CMK (cell line): ENCODE data around the gene LMAN2L.
A peak's percentile ranks its signal among the peaks of the same experiment; 100 is the strongest.

ENCODE experiments used
- DNase-seq: peaks from one replicate; pipeline ENCODE4 v3.0.0-alpha.2; 2010; ENCODE audit warnings: low read depth

The LMAN2L gene, protein sequence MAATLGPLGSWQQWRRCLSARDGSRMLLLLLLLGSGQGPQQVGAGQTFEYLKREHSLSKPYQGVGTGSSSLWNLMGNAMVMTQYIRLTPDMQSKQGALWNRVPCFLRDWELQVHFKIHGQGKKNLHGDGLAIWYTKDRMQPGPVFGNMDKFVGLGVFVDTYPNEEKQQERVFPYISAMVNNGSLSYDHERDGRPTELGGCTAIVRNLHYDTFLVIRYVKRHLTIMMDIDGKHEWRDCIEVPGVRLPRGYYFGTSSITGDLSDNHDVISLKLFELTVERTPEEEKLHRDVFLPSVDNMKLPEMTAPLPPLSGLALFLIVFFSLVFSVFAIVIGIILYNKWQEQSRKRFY

DNA sequence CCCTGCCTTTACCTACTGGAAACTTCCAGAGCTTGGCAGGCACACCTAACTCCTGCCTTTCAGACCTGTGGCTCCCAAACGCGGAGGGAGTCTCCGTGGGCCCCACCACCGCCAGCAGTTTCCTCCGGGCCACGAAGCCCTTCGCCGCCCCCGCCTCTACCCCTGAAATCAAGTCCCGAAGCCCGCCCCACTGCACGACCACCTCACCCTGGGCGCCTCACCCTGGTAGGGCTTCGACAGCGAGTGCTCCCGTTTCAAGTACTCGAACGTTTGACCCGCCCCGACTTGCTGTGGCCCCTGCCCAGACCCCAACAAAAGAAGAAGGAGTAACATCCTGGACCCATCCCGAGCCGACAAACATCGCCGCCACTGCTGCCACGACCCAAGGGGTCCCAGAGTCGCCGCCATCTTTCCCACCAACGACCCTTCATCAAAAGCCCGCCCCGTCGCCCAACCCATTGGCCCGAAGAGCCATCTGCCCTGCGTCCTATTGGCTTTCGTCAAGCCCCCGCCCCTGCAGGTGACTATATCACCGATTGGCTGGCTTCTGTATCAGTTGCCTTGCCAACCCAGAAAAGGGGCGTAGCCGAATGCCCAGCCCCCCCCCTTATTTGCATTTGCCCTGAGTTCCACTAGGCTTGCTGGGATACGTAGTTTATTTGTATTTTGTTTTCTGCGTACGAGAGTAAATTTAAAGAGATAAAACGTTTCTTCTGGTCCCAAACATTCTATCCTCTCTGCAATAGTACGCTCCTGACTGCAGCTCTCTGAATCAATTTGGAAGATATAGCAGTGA is at the start of gene LMAN2L:
LMAN2L (minus strand) TSS at position 432 of the 796 bp plus-strand sequence; CDS start at position 408, 24 bp downstream.
- DNase-seq, result peak; percentile 88

DNA sequence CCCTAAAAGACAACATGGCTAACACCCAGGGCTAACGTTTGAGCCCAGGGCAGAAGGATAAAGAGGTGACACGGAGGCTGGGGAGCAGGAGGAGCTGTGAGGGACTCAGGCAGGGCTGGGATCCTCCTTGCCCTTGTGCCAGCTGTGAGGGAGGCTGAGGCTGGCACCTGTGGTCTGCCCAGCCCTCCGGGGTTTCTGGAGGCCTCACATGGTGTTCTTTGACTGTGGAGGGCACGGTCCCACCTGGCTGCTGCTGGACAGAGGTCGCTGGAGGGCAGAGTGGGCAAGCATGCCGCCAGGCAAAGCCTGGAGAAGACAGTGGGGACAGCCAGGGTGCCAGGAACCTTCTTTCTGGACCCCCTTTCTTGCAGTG is 49.4 kb upstream of the LMAN2L start:
- DNase-seq, result no peak

DNA sequence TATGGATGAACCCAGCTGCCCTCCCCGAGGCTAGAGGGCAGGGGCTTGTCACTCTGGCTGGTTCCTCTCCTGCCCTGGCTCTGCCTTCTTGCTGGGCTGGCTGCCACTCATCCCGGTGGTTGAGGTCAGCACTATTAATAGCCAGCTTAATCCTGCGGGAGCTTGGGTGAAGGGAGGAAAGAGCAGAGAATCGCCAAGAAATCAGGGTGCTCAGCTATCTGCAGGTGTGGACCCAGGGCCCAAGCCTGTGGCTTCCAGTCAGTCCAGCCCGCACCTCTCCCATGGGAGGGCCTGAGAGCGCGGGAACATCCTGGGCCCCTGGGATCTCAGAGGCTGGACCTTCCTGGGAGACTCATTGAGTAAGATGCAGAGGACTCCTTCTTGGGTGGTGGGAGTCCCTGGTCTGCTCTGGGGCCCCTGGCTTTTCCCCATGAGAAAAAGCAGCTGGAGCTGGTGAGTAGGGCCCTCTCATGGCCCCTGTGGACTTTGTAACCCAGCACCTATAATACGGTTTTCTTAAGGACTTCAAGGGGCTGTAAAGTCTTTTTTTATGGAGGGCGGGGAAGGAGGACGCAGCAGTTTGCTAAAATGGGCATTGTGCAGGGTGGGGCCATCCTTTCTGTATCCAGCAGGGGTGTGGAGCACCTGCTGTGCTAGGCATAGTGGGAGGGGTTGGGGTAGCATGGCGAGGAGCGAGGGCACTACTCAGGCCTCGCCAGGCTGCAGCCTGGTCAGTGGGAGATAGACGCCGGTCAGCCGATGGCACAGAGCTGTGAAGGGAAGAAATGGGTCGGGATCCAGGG is 48.8 kb upstream of the LMAN2L start:
- DNase-seq, result no peak

DNA sequence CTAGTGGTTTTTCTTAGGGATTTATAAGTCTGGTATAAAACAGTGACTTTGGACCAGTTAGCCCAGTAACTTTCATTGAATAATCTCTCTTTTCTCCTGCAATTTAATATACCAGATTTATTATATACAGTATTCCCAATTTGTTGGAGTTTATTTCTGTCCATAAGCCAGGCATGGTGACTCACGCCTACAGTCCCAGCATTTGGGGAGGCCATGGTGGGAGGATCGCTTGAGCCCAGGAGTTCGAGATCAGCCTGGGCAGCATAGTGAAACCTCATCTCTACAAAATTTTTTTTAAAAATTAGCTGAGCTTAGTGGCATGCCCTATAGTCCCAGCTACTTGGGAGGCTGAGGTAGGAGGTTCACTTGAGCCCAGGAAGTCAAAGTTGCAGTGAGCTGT is 47.5 kb upstream of the LMAN2L start:
- no peak for DNase-seq

DNA sequence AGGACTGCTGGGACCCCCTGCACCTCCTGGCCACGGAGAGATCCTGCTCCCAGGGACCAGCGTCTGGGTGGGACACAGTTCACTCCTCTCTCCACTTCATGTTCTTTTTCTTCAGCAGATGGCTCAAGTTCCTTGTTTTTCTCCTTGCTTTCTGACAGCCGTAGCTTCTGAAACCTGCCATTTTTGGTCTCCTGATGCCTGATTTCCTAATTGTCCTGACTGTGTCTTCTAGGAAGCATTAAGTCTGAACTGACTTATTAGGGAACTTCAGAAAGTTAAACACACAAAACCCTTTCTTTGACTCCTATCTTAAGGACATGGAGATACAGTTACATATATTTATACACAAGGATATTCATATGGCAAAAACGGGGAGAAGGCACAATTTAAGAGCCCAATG is 43.5 kb upstream of the LMAN2L start:
- DNase-seq, result no peak

DNA sequence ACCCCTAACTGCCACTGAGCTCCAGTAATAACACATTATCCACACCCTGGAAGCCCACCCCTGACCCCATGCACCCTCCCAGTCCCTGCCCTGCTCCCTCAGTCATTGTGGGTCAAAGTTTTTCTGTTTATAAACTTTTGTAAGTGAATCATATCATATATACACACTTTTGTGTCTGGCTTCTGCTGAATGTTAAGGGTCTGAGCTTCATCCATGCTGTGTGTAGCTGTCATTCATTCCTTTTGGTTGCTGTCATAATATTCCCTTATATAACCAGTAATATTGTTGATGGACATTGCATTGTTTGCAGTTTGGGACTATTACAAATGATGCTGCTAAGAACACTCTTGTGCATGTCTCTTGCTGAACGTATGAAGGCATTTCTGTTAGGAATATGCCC is 35.3 kb upstream of the LMAN2L start:
- DNase-seq, result no peak

DNA sequence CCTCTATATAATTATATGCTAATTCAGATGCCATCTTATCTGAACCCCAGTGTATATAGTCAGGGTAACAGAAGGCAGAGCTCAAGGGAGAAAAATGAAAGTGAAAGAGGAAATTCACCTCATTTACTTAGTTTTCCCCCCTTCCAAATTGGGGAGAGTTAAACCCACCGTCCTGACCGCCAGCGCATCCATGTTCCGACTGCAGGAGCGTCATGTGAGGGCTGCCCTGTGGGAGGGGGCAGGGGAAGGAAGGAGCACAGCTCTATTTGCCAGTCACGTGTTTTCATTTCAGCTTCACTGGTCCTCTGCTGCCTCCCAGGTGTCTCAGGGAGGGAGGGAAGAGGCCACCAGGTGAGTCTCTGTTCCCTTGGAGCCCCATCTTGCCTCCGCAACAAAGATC is 34.1 kb upstream of the LMAN2L start:
- no peak for DNase-seq

DNA sequence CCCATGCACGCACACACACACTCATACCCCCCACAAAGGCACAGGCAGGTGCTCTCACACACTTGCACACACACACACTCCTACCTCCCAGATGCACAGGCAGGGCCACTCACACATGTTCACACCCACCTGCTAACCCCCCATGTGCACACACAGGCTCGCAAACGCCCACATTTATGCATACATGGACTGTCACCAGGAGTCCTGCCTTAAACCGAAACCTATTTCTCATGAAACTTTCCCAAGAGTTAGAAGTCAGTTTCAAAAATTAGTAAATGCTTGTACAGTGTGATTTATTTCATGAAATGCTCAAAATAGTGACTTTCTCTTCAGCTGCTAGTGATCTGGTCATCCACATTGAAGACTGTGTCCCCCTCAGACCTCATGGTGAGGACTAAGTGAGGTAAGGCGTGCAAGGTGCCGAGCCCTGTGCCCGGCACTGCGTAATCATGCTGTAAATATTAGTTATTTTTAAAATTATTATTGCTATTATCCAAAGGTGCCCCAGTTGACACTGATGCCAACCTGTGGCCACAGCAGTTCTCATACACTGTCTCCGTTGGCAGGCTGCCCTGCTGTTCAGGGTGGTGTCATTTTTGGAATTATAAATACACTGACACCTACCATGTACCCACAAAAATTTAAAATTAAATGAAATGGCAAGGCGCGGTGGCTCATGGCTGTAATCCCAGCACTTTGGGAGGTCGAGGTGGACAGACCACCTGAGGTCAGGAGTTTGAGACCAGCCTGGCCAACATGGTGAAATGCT is 33.2 kb upstream of the LMAN2L start:
- DNase-seq, result no peak

DNA sequence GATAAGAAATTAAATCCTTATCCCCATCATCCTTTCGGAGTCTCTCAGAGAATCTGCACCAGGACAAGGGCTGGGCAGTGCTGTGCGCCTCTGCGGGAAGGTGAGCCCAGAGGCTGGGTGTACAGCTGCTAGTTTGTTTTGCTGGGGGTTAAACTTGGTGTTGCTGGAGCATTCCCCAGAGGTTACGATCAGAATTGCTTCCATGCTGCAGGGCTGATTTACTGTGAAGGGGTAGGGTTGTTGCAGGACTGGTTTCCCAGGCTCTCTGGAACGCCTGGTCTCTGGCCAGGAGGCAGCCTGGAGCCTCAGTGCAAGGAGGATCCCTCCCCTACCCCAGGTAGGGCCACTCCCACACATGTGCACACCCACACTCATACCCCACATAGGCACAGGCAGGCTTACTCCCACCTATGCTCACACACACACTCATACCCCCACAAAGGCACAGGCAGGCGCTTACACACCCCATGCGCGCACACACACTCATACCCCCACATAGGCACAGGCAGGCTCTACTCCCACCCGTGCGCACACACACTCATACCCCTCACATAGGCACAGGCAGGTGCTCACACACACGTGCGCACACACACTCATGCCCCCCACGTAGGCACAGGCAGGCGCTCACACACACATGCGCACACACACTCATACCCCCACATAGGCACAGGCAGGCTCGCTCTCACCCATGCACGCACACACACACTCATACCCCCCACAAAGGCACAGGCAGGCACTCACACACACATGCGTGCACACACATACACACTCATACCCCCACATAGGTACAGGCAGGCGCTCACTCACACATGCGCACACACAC is 32.1 kb upstream of the LMAN2L start:
- no peak for DNase-seq

DNA sequence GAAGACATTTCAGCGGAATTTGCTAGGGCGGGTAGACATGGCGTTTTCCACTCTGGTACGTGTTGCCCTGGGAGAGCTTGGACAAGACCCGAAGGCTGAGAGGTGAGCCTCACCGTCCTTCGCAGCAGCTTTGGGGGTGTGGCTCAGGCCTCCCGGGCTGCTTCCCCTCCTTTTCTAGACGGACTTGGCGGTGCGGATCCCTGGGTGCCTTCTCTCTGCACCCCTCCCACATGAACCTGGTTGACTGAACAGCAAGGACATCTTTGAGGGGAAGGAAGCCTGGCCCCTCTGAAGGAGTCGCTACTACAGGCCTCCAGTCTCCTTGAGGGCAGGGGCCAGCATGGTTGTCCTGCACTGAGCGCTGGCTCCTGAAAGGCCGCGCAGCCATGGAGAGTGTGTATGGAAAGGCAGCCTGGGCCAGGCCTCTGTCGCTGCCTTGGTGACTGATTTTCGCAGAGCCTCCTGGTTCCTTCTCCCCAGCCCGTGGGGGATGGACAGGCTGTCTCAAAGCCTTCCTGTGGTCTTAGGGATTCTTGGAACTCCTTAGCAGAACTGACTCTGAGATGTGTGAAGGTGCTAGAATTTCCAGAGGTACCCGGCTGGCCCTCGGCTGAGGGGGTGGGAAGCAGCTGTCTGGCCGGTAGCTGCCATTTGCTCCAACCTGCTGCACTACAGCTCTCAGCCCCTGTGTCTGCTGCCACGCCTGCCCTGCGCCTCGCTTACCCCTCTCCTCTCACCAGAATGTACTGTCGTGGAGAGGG is 30.8 kb upstream of the LMAN2L start:
- no peak for DNase-seq

DNA sequence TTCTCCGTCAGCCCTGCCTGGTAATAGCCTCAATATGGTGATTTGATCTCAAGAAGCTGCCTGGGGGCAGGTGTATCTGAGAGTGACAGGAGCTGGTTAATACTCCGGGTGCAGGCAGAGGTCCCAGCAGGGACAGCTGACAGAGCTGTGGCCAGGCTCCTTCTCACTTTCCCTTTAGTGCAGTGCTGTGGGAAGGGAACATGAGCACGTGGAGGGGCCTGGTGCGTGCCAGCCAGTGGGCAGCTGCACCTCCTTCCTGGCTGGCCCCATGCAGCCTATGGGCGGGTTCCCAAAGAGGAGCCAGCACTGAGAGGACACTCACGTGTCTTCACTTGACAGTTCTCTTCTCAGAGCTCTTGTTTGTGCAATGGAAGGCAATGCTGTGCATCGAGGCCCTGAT is 29.9 kb upstream of the LMAN2L start:
- DNase-seq, result no peak

DNA sequence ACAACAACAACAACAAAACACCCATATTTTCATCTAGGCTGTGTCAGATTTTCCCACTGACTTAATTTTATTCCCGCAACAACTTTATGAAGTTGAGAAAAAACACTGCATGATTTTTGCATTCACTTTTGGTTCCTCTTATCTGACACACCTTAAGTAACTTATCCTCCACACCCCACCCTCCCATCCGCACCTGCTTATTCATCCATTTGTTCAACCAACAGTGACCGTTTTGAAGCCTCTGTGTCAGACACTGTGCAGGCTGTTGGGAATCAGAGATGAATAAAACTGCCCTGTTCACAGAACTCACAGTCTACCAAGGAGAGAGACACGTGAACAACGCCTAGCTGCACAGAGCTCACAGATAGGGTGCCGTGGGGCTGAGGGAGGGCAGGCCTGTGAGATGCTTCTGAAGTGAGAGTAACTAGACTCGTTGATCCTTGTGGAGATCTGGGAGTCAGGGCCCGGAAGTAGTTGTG is 28.3 kb upstream of the LMAN2L start:
- DNase-seq, result no peak

DNA sequence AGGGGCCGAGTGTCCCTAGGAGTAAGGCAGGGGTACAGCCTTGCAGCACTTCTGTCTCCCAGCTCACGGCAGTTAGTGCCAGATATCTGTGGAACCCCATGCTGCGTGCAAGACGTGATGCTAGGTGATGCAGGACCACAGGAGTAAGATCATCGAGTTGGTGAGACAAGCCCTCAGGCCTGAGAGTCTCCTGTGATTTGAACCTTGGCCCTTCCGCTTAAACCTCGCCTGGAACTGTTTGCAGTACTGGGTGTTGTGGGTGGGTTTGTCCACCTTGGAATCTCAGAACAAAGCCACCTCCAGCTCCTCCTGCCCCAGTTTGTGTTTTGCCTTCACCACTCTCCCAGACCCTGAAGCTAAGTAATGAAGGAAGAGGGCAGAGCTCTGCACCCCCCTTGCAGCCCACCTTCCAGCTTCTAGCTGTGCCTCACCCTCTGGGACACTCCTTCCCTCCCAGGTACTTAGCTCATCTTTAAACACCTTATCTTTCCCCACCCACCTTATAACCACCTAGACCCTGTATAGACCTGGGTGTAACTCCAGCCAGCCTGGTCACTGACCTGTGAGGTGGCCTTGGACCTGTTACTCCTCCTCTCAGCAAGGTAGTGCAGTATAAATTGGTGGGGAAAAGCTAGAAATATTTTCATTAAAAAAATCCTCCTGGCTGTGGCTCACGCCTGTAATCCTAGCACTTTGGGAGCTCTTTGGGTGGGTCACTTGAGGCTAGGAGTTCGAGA is 27.4 kb upstream of the LMAN2L start:
- DNase-seq, result no peak

DNA sequence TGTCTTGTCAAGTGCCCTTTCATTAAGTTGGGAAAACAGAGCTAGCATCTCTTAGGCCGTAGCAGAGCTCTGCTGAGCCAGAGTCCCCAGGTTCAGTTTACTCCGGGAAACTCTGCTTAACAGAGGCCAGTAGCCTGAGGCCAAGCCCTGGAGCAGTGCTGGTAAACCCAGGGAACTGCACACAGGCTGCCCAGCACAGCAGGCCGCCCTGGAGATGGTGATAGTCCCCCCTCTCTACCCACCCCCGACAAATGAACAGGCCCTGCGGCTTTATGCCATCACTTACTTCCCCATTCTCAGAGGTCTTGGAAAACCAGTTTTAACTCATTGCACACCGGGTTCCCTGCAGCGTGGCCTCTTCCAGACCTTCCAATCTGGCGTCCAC is 24.4 kb upstream of the LMAN2L start:
- no peak for DNase-seq

DNA sequence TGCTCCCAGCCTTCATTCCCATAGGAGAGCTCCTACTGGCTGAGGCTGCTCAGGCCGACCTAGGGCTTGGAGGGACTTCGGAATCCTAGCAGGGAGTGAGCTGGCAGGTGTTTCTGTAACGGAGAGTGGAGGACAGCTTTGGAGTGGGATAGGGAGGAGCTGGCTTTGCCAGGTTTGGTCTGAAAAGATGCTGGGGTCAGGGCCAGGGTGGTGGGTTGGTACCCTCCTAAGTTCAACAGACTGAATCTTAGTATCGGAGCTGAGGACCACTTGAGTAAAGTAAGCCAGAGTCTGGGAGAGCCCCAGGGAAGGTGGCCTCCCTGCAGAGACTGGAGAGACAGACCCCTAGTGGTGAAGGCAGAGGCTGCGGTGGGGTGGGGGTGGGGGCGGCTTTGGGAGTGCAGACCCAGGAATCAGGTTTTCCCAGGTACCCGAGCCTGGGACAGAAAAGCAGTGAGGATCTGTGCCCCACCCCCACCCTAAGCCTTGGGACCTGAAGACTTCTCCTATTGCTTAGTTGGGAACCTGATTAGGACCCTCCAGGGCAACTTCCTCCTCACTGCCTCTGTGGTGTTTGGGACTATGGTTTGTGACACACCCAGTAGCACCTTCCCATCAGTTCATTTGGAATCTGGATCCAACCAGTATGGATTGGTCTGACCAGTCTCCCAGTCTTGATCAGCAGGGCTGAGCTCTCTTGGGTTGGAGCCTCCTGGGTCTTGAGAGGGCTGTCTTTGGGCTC is 23.8 kb upstream of the LMAN2L start:
- DNase-seq, result no peak

DNA sequence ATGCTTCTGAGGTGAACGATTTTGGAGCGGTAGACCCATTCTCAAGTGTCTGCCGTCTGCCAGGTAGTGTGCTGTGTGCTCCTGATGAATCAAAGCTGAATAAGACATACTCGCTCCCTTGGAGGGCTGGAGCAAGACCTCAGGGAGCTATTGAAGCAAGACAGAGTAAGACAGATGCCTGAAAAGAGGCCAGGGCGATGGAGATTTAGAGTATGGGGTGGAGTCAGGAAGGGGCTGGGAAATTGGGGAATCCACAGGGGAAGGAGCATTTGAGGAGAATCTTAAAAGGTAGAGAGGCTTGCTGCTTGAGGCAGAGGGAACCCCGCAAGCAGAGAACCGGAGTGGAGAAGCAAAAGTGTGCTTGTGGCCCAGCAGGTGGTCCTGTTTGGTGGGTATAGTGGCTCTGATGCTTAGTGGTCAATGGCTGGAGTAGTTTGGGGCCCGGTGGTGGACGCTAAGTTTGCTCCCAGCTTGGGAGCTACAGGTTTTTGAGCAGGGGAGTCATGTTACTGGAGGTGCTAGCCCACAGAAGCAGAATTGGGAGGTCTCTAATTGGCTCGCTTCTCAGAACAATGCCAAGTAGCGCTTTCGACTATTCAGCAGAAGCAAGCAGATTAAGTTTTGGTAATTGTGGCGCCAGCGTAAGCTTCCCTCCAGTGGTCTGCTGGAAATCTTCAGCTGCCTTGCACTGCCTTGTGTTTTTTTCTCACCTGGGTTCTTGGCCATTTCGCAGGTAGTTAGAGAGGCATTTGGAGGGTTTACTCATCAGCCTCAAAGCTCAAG is 22.9 kb upstream of the LMAN2L start:
- no peak for DNase-seq

DNA sequence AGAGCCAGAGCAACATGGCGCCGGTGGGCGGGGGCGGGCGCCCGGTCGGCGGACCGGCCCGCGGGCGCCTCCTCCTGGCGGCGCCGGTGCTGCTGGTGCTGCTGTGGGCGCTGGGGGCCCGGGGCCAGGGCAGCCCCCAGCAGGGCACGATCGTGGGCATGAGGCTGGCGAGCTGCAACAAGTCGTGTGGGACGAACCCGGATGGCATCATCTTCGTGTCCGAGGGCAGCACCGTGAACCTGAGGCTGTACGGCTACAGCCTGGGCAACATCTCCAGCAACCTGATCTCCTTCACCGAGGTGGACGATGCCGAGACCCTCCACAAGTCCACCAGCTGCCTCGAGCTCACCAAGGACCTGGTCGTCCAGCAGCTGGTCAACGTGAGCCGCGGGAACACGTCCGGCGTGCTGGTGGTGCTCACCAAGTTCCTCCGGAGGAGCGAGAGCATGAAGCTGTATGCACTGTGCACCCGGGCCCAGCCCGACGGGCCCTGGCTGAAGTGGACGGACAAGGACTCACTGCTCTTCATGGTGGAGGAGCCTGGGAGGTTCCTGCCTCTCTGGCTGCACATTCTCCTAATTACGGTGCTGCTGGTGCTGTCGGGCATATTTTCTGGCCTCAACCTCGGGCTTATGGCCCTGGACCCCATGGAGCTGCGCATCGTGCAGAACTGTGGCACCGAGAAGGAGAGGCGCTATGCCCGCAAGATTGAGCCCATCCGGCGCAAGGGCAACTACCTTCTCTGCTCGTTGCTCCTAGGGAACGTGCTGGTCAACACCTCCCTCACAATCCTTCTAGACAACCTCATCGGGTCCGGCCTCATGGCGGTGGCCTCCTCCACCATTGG is 21.3 kb upstream of the LMAN2L start:
- DNase-seq, result no peak
